WTC11 (cell line): Measurements from ENCODE around the gene SLC15A4. TPM values are rescaled to one million over a fixed set of nuclear protein-coding genes. Genes with fewer than 3 reads are reported as not detected.

Source experiments
- ATAC-seq: fragments of 200-7000 bp; cut with Tn5 transposase; 2 replicates; pipeline ENCODE4 v1.10.0; 2021; ENCODE audit warnings: mild to moderate bottlenecking, moderate library complexity
- CTCF ChIA-PET: fragments of 300-600 bp; sonication (Branson Sonifier 250); formaldehyde crosslinking; loops from one replicate; lab custom pipeline; 2021; ENCODE audit warnings: antibody characterized with exemption; lab: Charles Lee
- POLR2A ChIA-PET: fragments of 350-600 bp; sonication (Branson Sonifier 250); formaldehyde crosslinking; loops from one replicate; lab custom pipeline; 2021; ENCODE audit warnings: antibody characterized with exemption; lab: Charles Lee
- DNase-seq: peaks from one replicate; pipeline ENCODE4 v3.0.0; 2021; ENCODE audit warnings: low spot score
- H3K27ac Mint-ChIP-seq: 2 replicates; pipeline ENCODE4 v1.8.0; 2021; ENCODE audit warnings: mixed read lengths
- H3K27me3 Mint-ChIP-seq: 2 replicates; pipeline ENCODE4 v1.8.0; 2021; ENCODE audit warnings: low read depth, mild to moderate bottlenecking, moderate library complexity, mixed read lengths
- H3K36me3 Mint-ChIP-seq: 2 replicates; pipeline ENCODE4 v1.8.0; 2021; ENCODE audit warnings: mixed read lengths
- H3K4me1 Mint-ChIP-seq: 2 replicates; pipeline ENCODE4 v1.8.0; 2022; ENCODE audit warnings: mixed read lengths
- H3K4me3 Mint-ChIP-seq: 2 replicates; pipeline ENCODE4 v1.8.0; 2021; ENCODE audit warnings: mild to moderate bottlenecking, moderate library complexity, mixed read lengths
- H3K9me3 Mint-ChIP-seq: 2 replicates; pipeline ENCODE4 v1.8.0; 2021; ENCODE audit warnings: mixed read lengths
- ATF2 ChIP-seq: sonication (generic); formaldehyde crosslinking; IDR thresholded peaks from 2 replicates; pipeline ENCODE4 v1.8.1; 2022; ENCODE audit warnings: low read depth, missing genetic modification reagents, borderline replicate concordance
- CREB1 ChIP-seq: sonication (generic); formaldehyde crosslinking; IDR thresholded peaks from 2 replicates; pipeline ENCODE4 v1.8.0; 2023; ENCODE audit warnings: mild to moderate bottlenecking, missing genetic modification reagents
- CTCF ChIP-seq: fragments of 200-600 bp; IDR thresholded peaks from 2 replicates; pipeline ENCODE4 v1.8.0; 2022; ENCODE audit warnings: antibody characterized with exemption
- EMX1 ChIP-seq: fragments of 250-450 bp; sonication (Bioruptor Pico); IDR thresholded peaks from 2 replicates; pipeline ENCODE4 v1.8.0; 2021; ENCODE audit warnings: mild to moderate bottlenecking
- ERG ChIP-seq: fragments of 250-450 bp; sonication (Bioruptor Pico); IDR thresholded peaks from 2 replicates; pipeline ENCODE4 v1.8.0; 2021; ENCODE audit warnings: mild to moderate bottlenecking
- FOXK1 ChIP-seq: sonication (generic); formaldehyde crosslinking; IDR thresholded peaks from 2 replicates; pipeline ENCODE4 v1.8.0; 2022; ENCODE audit warnings: mild to moderate bottlenecking, moderate library complexity, missing genetic modification reagents
- FOXP4 ChIP-seq: sonication (generic); formaldehyde crosslinking; IDR thresholded peaks from 2 replicates; pipeline ENCODE4 v1.8.0; 2022; ENCODE audit warnings: mild to moderate bottlenecking, missing genetic modification reagents
- GTF2I ChIP-seq: fragments of 250-450 bp; sonication (Bioruptor Pico); conservative IDR thresholded peaks from 2 replicates; pipeline ENCODE4 v1.4.0; 2021; ENCODE audit warnings: mild to moderate bottlenecking
- MLX ChIP-seq: sonication (generic); formaldehyde crosslinking; IDR thresholded peaks from 2 replicates; pipeline ENCODE4 v1.8.1; 2023; ENCODE audit warnings: mild to moderate bottlenecking, missing genetic modification reagents, moderate library complexity
- MXD4 ChIP-seq: fragments of 250-450 bp; sonication (Bioruptor Pico); IDR thresholded peaks from 2 replicates; pipeline ENCODE4 v1.8.0; 2021; ENCODE audit warnings: mild to moderate bottlenecking, moderate library complexity, borderline replicate concordance
- NR1H2 ChIP-seq: sonication (generic); formaldehyde crosslinking; IDR thresholded peaks from 2 replicates; pipeline ENCODE4 v1.9.0; 2021; ENCODE audit warnings: mild to moderate bottlenecking, moderate library complexity, missing genetic modification reagents
- ZNF396 ChIP-seq: fragments of 250-450 bp; sonication (Bioruptor Pico); IDR thresholded peaks from 2 replicates; pipeline ENCODE4 v1.8.0; 2021; ENCODE audit warnings: mild to moderate bottlenecking, moderate library complexity, borderline replicate concordance
- ZNF425 ChIP-seq: fragments of 250-450 bp; sonication (Bioruptor Pico); conservative IDR thresholded peaks from 2 replicates; pipeline ENCODE4 v1.9.0; 2021; ENCODE audit warnings: mild to moderate bottlenecking
- total RNA-seq: library from RNA; stranded (reverse); gene quantifications from 3 replicates; pipeline ENCODE4 v1.2.3, GENCODE V29; 2021

SLC15A4 gene
- total RNA-seq, 1 experiment from 2014 or later, result 6.4 TPM

GRCh38 chr12:128798571-128799341 is 25.0 kb downstream of the SLC15A4 start:
- H3K36me3 Mint-ChIP-seq, result peaks cover 91% of the 10 kb centered on the region
- POLR2A ChIA-PET, result no interaction called here
- ATAC-seq (no peak), DNase-seq (no peak)
- peaks cover 13% of the 10 kb centered on the region for H3K27me3 Mint-ChIP-seq
- H3K4me1 Mint-ChIP-seq, result peaks cover 3% of the 10 kb centered on the region; the same call in 1 of the 2 replicates
- H3K9me3 Mint-ChIP-seq, result peaks cover 52% of the 10 kb centered on the region
- CTCF ChIA-PET, result no interaction called here
- no peak overlapping the region for H3K27ac Mint-ChIP-seq
- H3K4me3 Mint-ChIP-seq, result no peak overlapping the region
- TF ChIP-seq CREB1 (CRISPR knock-in tag) (no peak), ERG (CRISPR knock-in tag) (no peak), FOXK1 (no peak)

- Mint-ChIP-seq H3K36me3 (peaks cover 89% of the 10 kb centered on the region), H3K4me1 (peaks cover 3% of the 10 kb centered on the region; the same call in 1 of the 2 replicates), H3K4me3 (no peak overlapping the region), H3K9me3 (peaks cover 48% of the 10 kb centered on the region), H3K27ac (no peak overlapping the region), H3K27me3 (peaks cover 13% of the 10 kb centered on the region)
- TF ChIP-seq GTF2I (CRISPR knock-in tag), result no peak
- no peak for TF ChIP-seq NR1H2 (CRISPR knock-in tag)
- no peak for TF ChIP-seq ZNF425
- TF ChIP-seq EMX1, result no peak
- no peak for TF ChIP-seq ZNF396
- no peak for TF ChIP-seq CTCF
- no peak for TF ChIP-seq MXD4 (CRISPR knock-in tag)
- no peak for TF ChIP-seq FOXP4
- no peak for TF ChIP-seq ATF2 (CRISPR knock-in tag)
- TF ChIP-seq MLX, result no peak
- no peak for TF ChIP-seq FOXK1
- no peak for DNase-seq
- peak; percentile 20; the same call in 1 of the 2 replicates for ATAC-seq
- ChIA-PET CTCF (no interaction called here), POLR2A (no interaction called here)
These were observed 26.3 kb downstream of the SLC15A4 start for GRCh38 chr12:128797119-128798118.
